DMS 273 treated with DMSO at 0.1 percent for 48 hours (cell line): ENCODE results near the gene IBSP.

Source experiments
- DNase-seq: peaks from one replicate; lab custom pipeline; 2025; lab: John Stamatoyannopoulos, UW

IBSP gene

GRCh38 chr4:87799301-87800113 is at the start of gene IBSP:
Gene IBSP (plus strand): TSS chr4:87799554. CDS start chr4:87802362, 2,808 bp downstream.
- no peak for DNase-seq

DNA sequence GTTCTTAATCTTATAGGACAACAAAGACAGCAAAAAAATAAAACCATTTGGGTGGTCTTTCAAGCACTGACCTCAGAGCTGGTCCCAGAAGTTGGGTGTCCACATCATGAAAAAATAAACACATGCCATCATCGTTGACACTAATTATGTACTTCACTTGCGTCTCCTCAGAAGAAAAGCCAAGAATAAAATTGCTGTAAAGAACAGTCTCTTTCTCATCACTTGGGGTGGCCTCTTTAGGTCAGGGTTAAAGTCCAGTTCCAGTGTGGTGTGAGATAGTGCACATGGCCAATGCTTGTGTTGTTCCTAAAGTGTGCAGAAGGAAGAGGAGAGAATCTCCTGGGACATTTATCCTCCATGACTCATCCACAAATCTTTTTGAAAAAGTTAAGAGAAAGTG is 49.5 kb upstream of the IBSP start:
- DNase-seq = no peak

DNA sequence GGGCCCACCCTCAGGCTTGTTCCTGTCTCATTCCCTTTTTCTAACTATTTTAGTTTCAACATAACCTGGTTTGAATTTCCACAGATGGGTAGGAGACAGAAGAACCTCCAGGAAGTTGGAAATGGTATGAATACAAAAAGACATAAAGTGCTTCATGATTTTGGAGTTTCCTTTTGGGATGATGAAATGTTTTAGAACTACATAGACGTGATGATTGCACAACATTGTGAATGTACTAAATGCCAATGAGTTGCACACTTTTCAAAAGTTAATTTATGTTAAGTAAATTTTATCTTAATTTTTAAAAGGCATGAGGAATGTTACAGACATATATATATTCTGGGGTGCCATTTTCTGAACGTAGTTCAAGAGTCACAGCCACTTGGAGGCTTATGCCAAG is 41.1 kb upstream of the IBSP start:
- DNase-seq = no peak

DNA sequence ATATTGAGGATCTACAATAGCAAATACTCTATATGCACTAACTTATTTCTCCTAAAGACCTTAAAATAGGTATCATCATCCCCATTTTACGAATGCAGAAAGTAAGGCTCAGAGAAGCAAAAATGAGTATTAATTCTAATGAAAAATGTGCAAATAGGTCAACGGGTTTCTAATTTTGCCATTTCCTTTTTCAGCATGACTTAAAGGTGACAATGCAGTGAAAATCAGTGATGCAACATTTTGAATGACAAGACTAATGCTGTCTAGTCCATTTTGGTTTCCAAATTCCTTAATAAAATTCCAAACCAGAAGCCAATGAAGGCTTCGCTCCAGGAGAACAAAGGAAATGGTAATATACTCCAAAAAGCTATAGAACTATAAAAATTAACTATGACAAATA is 37.0 kb upstream of the IBSP start:
- DNase-seq = no peak

GRCh38 chr4:87781569-87781968 is 17.8 kb upstream of the IBSP start:
- no peak for DNase-seq

GRCh38 chr4:87783781-87784180 is 15.6 kb upstream of the IBSP start:
- no peak for DNase-seq

- DNase-seq = no peak
Measured at GRCh38 chr4:87785731-87786509, 13.4 kb upstream of the IBSP start.

DNA sequence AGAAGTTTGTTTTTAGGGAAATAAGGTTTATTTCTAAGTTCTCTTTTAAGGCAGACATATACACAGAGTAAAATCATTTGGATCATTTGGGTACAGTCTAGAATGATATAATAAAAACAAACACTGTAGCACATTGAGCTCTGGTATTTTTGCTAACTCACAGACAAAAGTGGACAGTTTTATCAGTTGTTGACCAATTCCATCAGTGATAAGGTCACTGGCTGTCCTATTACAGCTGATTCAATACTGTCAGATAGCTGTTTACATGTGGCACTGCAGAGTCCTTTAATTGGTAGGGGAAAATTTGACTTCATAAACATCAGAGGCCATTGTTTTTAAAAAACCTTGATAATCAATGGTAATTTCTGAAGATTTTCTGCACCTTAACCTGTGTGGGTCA is 3.5 kb downstream of the IBSP start:
- no peak for DNase-seq

DNA sequence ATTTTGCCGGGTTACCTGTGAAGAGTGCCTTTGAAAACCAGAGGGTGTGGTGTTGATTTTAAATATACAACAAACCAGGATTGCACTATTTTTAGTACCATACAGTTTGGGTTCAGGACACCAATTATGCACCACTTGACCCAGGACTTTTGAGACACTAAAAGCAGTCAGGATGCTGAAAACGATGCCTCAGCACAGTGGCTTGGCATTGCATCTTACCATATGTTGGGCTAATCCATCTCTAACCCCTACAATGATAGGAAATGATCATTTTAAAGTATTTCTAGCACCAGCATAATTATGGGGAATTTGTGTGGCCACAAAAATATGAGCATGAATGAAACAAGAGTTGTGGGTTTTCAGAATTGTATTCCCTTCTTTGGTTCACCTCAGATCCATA is 4.1 kb downstream of the IBSP start:
- DNase-seq = no peak

DNA sequence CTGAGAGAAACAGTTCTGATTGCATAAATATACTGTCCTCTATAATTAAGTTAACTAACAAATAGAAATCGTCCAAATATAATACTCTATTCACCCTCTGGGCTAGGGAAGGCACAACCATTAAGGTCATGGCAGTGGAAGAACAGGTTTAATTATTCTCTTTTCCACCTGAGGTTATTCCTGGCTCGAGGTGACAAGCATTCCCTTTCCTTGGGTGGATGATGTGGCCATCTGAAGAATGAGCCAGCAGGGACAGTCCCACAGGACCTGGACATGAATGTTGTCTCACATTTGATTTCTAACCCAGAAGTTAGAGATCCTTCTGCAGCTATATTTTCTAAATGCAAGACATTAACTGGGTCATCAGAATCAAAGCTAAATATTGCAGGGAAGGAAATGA is 5.5 kb downstream of the IBSP start:
- no peak for DNase-seq

DNA sequence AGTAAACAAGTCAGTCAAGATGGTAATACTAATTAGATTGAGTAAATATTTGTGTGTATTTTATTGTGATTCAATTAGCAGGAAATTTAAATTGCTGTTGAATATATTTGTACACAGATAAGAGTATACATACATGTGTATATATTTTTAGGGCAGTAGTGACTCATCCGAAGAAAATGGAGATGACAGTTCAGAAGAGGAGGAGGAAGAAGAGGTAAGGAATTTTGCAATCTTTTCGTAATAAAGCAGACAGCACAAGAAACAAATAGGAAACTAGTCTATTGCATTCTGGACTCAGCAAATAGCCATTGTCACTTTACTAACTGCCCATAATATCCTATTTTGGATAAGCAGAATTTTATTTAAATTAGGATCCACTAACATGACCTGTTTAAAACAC is 6.6 kb downstream of the IBSP start:
- no peak for DNase-seq

- no peak for DNase-seq
Measured at GRCh38 chr4:87806520-87806919, 7.2 kb downstream of the IBSP start.

GRCh38 chr4:87807402-87807801 is 8.0 kb downstream of the IBSP start:
- DNase-seq = no peak

DNA sequence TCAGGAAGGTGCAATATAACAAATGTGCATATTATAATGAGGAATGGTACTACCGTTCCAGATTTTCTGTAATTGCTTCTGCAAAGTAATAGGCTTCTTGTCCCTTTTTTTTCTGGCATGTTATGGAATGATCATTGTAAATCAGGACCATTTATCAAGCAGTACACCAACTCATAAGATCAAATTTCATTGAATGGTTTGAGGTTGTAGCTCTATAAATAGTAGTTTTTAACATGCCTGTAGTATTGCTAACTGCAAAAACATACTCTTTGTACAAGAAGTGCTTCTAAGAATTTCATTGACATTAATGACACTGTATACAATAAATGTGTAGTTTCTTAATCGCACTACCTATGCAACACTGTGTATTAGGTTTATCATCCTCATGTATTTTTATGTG is 12.6 kb downstream of the IBSP start:
- no peak for DNase-seq

DNA sequence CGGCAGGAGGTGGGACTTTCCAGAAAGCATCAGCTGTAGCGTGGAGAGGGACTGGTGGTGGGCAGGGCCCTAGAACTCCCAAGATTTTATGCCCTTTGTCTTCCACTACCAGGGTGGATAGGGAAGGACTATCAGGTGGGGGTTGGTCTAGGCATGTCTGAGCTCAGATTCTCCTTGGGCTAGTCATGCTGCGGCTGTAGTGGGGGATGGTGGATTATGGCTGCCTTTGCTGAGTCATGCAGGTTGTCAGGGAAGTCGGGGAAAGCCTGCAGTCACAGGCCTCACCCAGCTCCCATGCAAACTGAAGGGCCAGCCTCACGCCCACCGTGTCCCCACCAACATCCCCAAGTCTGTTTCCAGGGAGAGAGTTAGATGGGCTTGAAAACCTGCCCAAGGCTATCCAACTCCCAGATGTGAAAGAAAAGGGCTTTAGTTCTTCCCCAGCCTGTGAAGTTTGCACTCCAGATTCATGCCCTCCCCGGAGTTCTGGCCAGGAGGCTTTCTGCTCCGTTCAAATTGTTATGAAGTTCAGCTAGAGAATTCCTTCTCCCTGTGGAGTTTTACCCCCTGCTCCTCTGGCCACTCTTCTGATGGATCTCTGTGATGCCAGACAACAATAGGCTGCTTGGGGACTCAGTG is 20.0 kb downstream of the IBSP start:
- no peak for DNase-seq

GRCh38 chr4:87823200-87823599 is 23.8 kb downstream of the IBSP start:
- no peak for DNase-seq

DNA sequence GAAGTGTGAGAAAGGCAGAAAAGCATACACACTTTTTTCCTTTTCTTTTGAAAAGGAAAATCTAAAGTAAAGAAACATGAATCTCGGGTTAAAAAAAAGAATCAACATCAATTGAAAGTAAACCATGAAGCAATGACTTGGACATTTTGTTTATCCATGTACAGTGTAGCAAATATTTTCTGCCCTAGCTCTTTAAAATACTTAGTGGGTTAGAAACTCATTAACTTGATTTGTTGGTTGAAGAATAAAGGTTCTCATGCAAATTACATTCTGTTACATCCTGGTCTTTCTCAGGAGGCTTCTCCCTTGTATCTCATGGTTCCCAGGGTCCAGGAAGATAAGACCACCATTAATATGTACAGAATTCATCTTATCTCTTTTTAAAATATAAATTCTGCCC is 24.4 kb downstream of the IBSP start:
- no peak for DNase-seq

- no peak for DNase-seq
Measured at GRCh38 chr4:87824352-87824751, 25.0 kb downstream of the IBSP start.

DNA sequence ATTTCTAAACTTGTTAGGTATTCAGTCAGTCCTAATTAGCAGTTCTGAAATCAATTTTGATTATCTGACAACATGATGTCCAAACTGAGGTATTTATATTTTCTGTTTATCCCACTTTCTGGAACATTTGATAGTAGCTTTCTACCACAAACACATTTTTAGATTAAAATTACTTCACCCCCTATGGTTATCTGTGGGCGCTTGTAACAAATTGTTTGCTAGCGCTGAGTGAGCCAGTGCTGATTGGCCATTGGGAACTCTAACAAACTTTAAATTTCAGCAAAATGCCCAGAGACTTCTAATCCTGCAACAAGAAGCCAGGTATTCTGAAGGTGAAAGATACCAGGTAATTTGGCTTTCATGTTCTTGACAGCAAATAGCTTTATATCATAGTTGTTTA is 33.3 kb downstream of the IBSP start, which contains the start of gene MEPE:
Gene MEPE, plus strand, starts transcription at position 301 of the 400 bp plus-strand sequence. CDS start 1,746 bp downstream, outside the sequence.
- no peak for DNase-seq

GRCh38 chr4:87834401-87834800 is 35.0 kb downstream of the IBSP start:
- no peak for DNase-seq

DNA sequence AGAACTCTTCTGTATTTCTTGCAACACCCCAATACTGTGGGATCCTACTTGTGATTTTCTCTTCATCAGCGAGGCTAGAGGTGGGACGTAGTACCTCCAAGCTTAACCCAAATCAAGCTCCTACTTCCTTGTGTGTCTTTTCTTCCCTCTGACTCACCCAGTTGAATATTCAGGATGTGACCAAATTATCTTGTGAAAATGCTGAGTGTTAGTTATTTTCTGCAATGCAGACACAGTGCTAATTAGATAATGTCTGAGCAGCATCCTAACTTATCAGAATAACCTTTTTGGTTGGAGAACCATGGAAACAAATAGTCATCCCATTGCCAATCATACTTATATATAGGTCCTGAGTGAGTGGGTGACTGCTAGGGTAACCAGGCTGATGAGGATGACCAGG is 35.8 kb downstream of the IBSP start:
- no peak for DNase-seq

GRCh38 chr4:87835743-87836142 is 36.4 kb downstream of the IBSP start:
- DNase-seq = no peak

- DNase-seq = no peak
Measured at GRCh38 chr4:87838205-87838604, 38.9 kb downstream of the IBSP start.
